C1 segment of cervical spinal cord (tissue), 14 donors: ENCODE results near the gene MBD4.
"Not testable (repeated sequence)": the region's sequence is repeated elsewhere in the genome, so short reads cannot be mapped to it uniquely, and the experiment has no call there.

Source experiments
- DNase-seq, 14 donors: peaks; one replicate each; lab custom pipeline; 2025; lab: John Stamatoyannopoulos, UW

The MBD4 gene

GRCh38 chr3:129410971-129411370 is 28.8 kb downstream of the MBD4 start:
- DNase-seq, result no peak

GRCh38 chr3:129409541-129409940 is 30.2 kb downstream of the MBD4 start:
- DNase-seq, result no peak

GRCh38 chr3:129404610-129405009 is 35.1 kb downstream of the MBD4 start:
- DNase-seq, result no peak

GRCh38 chr3:129404130-129404529 is 35.6 kb downstream of the MBD4 start:
- DNase-seq, result no peak

GRCh38 chr3:129403450-129403849 is 36.3 kb downstream of the MBD4 start:
- no peak for DNase-seq

- DNase-seq, result no peak
Observed at GRCh38 chr3:129402616-129403015, 37.1 kb downstream of the MBD4 start.

- DNase-seq, result no peak
Observed at GRCh38 chr3:129402210-129402609, 37.5 kb downstream of the MBD4 start.

GRCh38 chr3:129399895-129400357 is 39.8 kb downstream of the MBD4 start:
- DNase-seq, result no peak

- peak; percentile 1 to 93 (median 76) for DNase-seq
Observed at GRCh38 chr3:129399145-129399894, 40.4 kb downstream of the MBD4 start.

- peak in 2 of 14 donors; percentile 22 to 28 for DNase-seq
Observed at GRCh38 chr3:129398803-129399144, 41.0 kb downstream of the MBD4 start.

- not testable (repeated sequence) for DNase-seq
Observed at GRCh38 chr3:129393760-129394564, 45.8 kb downstream of the MBD4 start.

GRCh38 chr3:129393271-129393670 is 46.5 kb downstream of the MBD4 start:
- no peak for DNase-seq

GRCh38 chr3:129392106-129392887 is 47.5 kb downstream of the MBD4 start:
- not testable (repeated sequence) for DNase-seq

- DNase-seq, result not testable (repeated sequence)
Observed at GRCh38 chr3:129391583-129391982, 48.2 kb downstream of the MBD4 start.

- DNase-seq, result no peak
Observed at GRCh38 chr3:129389572-129389937, 50.2 kb downstream of the MBD4 start.

GRCh38 chr3:129388791-129389571 is 50.8 kb downstream of the MBD4 start:
- not testable (repeated sequence) for DNase-seq

GRCh38 chr3:129387487-129387886 is 52.3 kb downstream of the MBD4 start:
- no peak for DNase-seq

GRCh38 chr3:129386984-129387383 is 52.8 kb downstream of the MBD4 start:
- no peak for DNase-seq

- DNase-seq, result peak in 1 of 14 donors; percentile 16
Observed at GRCh38 chr3:129385507-129385906, 54.2 kb downstream of the MBD4 start.

- no peak for DNase-seq
Observed at GRCh38 chr3:129384594-129385323, 55.0 kb downstream of the MBD4 start.

- not testable (repeated sequence) for DNase-seq
Observed at GRCh38 chr3:129384103-129384502, 55.6 kb downstream of the MBD4 start.
